Prostate gland (tissue), 2 donors: ENCODE measurements around the gene TRPM6. TPM values are rescaled to one million over a fixed set of nuclear protein-coding genes. Genes with fewer than 3 reads are reported as not detected.

Experiments used
- DNase-seq: peaks from one replicate; pipeline ENCODE4 v3.0.0-alpha.2; 2019; ENCODE audit warnings: low spot score
- H3K27ac ChIP-seq, 2 donors: fragments of 200-600 bp; sonication (generic); 2 replicates each; pipeline ENCODE4 v1.5.1; 2017 to 2019
- H3K27me3 ChIP-seq: fragments of 200-600 bp; sonication (generic); replicated peaks from 2 replicates; pipeline ENCODE4 v1.5.1; 2019; ENCODE audit not compliant: insufficient read depth
- H3K36me3 ChIP-seq, 2 donors: fragments of 200-600 bp; sonication (generic); 1 replicate in 1 of 2; 2 replicates in 1 of 2; pipeline versions ENCODE4 v1.5.1 to v1.8.1; 2017 to 2019
- H3K4me1 ChIP-seq: fragments of 200-600 bp; sonication (generic); replicated peaks from 2 replicates; pipeline ENCODE4 v1.5.1; 2019
- H3K4me3 ChIP-seq, 2 donors: fragments of 200-600 bp; sonication (generic); 2 replicates each; pipeline ENCODE4 v1.5.1; 2017 to 2019
- H3K9me3 ChIP-seq: fragments of 200-600 bp; sonication (generic); 2 replicates; pipeline ENCODE4 v1.5.1; 2017
- CTCF ChIP-seq, 4 experiments: fragments of 200-600 bp in 2 of 4; fragments of 450-650 bp in 2 of 4; sonication (generic) in 2 of 4; IDR thresholded peaks; 1 replicate in 3 of 4; 2 replicates in 1 of 4; pipeline ENCODE4 v1.5.1; 2016 to 2019; ENCODE audit warnings: antibody characterized with exemption in 4 of 4, mild to moderate bottlenecking in 2 of 4, moderate library complexity in 2 of 4
- POLR2A ChIP-seq: fragments of 450-650 bp; IDR thresholded peaks from one replicate; pipeline ENCODE4 v1.6.1; 2016; ENCODE audit warnings: antibody characterized with exemption, mild to moderate bottlenecking
- POLR2AphosphoS5 ChIP-seq: sonication (generic); formaldehyde crosslinking; IDR thresholded peaks from one replicate; pipeline ENCODE4 v1.6.1; 2017; ENCODE audit warnings: antibody characterized with exemption
- WGBS: methylation state at CpG from one replicate; pipeline ENCODE4 v1.1.5; 2018; 5-methylcytosine and 5-hydroxymethylcytosine counted together
- intact Hi-C: fragments of 100-400 bp; cut with DNase I; formaldehyde crosslinking; loops from one replicate; pipeline ENCODE4 v1.14.2; 2022
- total RNA-seq, 2 donors: library from RNA; depleted of rRNA; stranded (reverse); fragments of >200 nt; gene quantifications; one replicate each; pipeline ENCODE4 v1.1.0, GENCODE V29; 2016

The TRPM6 gene
- total RNA-seq, 2 donors from 2014 or later, result 0.36 to 4.7 TPM

DNA sequence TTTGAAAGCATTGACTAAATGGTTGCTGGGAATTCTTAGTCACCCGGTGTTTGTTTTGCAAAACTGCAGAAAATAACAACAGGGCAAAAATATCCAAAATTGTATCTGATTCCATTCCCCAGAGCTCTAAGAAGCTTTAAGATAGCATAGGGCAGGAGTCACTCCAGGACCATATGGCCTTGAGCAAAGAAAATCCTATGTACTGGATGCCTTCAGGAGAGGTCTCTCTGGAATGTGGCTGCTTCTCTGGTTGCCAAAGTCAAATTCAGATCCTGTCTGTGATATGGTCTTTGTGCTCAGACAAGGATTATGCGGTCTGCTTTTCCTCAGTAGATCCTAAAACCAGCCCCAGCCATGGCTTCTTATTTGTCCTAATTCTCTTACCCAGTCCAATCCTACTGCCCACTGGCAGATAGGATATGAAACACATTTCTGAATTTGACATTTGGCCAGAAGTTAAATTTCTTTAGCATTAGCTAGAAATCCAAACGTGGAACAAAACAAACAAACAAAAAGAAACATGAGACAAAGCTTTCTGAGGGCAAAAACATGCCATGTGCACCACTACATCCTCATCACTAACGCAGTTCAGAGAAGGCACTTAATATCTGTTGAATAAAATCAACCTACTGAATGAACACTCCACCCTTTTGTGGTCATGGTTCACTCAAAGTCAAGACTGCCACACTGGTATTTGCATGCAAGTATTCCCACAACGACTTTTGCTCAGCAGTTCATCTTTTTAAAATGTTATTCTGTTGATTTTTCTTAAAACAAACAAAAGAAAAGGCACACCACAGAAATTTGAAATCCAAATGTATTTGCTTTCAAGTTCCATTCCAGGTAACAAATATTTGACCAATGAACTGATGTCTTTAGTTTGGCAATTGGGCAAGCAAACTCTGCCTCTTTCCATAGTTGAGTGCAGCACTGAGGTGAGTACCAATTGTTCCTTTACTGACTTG lies 165.7 kb downstream of the TRPM6 start:
- 51% methylated on average over 5 of the region's 5 CpGs for WGBS
- intact Hi-C loops, result no loop called here
- no peaks in the 10 kb centered on the region for H3K9me3 ChIP-seq

DNA sequence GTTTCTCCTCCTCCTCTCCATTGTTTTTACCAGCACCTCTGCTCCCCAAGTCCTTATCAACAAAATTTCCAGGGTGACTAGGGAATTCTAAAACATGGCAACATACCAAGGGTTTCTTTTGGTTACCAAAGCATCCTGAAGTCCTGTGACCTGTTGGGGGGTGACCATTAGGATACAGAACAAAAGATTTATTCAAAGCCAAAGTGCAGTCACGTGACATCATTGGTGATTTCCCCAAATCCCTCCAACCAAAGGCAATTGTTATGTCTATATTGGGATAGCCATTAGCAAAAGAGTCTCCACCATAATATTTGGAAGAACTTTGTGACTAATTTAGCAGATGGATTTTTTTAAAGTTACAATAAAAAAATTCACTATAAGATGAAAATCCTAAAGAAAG lies 168.4 kb downstream of the TRPM6 start:
- no peak for DNase-seq
- no peaks in the 10 kb centered on the region for H3K4me1 ChIP-seq
- no peaks in the 10 kb centered on the region for H3K36me3 ChIP-seq
- H3K4me3 ChIP-seq, result no peak overlapping the region
- H3K9me3 ChIP-seq, result no peaks in the 10 kb centered on the region
- intact Hi-C loops, result no loop called here
- H3K27me3 ChIP-seq, result no peaks in the 10 kb centered on the region
- no peak overlapping the region for H3K27ac ChIP-seq
- TF ChIP-seq CTCF (IDR thresholded peaks at IDR 0.05) (no peak), POLR2AphosphoS5 (no peak), POLR2A (no peak)
- WGBS, result 92% methylated on average over 1 of the region's 1 CpG

More for the DNA sequence above, 165.7 kb downstream of the TRPM6 start:
- no peak overlapping the region for H3K4me3 ChIP-seq
- H3K27ac ChIP-seq, result no peak overlapping the region
- H3K27me3 ChIP-seq, result no peaks in the 10 kb centered on the region
- TF ChIP-seq POLR2AphosphoS5 (no peak), CTCF (IDR thresholded peaks at IDR 0.05) (no peak), POLR2A (no peak)
- H3K36me3 ChIP-seq, result no peaks in the 10 kb centered on the region
- no peaks in the 10 kb centered on the region for H3K4me1 ChIP-seq
- no peak for DNase-seq

DNA sequence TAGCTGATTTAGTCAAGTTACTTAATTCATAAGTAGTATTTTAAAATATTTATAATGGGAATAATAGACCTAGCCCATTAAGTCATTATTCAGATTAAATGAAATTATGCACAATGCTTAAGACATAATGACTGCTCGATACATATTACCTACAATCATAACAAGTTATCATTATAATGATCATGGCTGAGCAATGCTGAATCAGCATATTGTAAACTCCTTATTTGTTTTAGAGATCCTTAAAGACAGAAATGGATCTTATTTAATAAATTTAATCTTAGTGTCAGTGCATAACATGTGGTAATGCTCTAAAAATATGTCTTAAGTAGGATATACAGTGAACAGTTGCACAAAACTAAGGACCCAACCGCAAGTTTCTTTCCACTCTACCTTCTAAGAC lies 169.0 kb downstream of the TRPM6 start:
- TF ChIP-seq CTCF (IDR thresholded peaks at IDR 0.05), result no peak
- no peak for TF ChIP-seq POLR2A
- TF ChIP-seq POLR2AphosphoS5, result no peak
- no peaks in the 10 kb centered on the region for H3K4me1 ChIP-seq
- H3K27ac ChIP-seq, result no peak overlapping the region
- 96% methylated on average over 2 of the region's 2 CpGs for WGBS
- no peaks in the 10 kb centered on the region for H3K36me3 ChIP-seq
- no peaks in the 10 kb centered on the region for H3K9me3 ChIP-seq
- no peaks in the 10 kb centered on the region for H3K27me3 ChIP-seq
- intact Hi-C loops, result no loop called here
- H3K4me3 ChIP-seq, result no peak overlapping the region
- DNase-seq, result no peak

- H3K36me3 ChIP-seq, result no peaks in the 10 kb centered on the region
- no peaks in the 10 kb centered on the region for H3K4me1 ChIP-seq
- H3K27me3 ChIP-seq, result no peaks in the 10 kb centered on the region
- H3K27ac ChIP-seq, result no peak overlapping the region
- no peaks in the 10 kb centered on the region for H3K9me3 ChIP-seq
- no peak overlapping the region for H3K4me3 ChIP-seq
- TF ChIP-seq CTCF (IDR thresholded peaks at IDR 0.05) (no peak), POLR2A (no peak), POLR2AphosphoS5 (no peak)
- WGBS, result 51% methylated on average over 5 of the region's 5 CpGs
- no peak for DNase-seq
- intact Hi-C loops, result no loop called here
Measured at GRCh38 chr9:74711341-74711740, 176.4 kb downstream of the TRPM6 start.

GRCh38 chr9:74697535-74697934 lies 190.2 kb downstream of the TRPM6 start:
- no peaks in the 10 kb centered on the region for H3K27me3 ChIP-seq
- H3K4me3 ChIP-seq, result no peak overlapping the region
- TF ChIP-seq POLR2A (no peak), CTCF (IDR thresholded peaks at IDR 0.05) (no peak), POLR2AphosphoS5 (no peak)
- no peaks in the 10 kb centered on the region for H3K4me1 ChIP-seq
- H3K9me3 ChIP-seq, result no peaks in the 10 kb centered on the region
- H3K36me3 ChIP-seq, result no peaks in the 10 kb centered on the region
- DNase-seq, result no peak
- intact Hi-C loops, result no loop called here
- H3K27ac ChIP-seq, result no peak overlapping the region
- 64% methylated on average over 2 of the region's 2 CpGs for WGBS
